Naive thymus-derived CD8-positive, alpha-beta T cell (primary cell): Measurements from ENCODE around the gene BTBD2. TPM values are rescaled to one million over a fixed set of nuclear protein-coding genes. Genes with fewer than 3 reads are reported as not detected.

Experiments used
- ATAC-seq, 2 donors: fragments of 150-1000 bp; cut with Tn5 transposase in 1 of 2; sonication (Bioruptor Pico), chemical (Tn5 transposase) in 1 of 2; 1 replicate in 1 of 2; 2 replicates in 1 of 2; pipeline ENCODE4 v1.10.0; 2021; ENCODE audit warnings: mild to moderate bottlenecking in 2 of 2, moderate library complexity in 2 of 2
- POLR2A ChIA-PET: fragments of 350-600 bp; sonication (Branson Sonifier 250); formaldehyde crosslinking; loops from one replicate; lab custom pipeline; 2021; ENCODE audit warnings: antibody characterized with exemption; lab: Charles Lee
- DNase-seq, 10 donors: peaks; one replicate each; pipeline versions ENCODE4 v3.0.0 to v3.0.0-alpha.2; 2020 to 2022
- H3K27ac Mint-ChIP-seq, 10 donors: one replicate each; pipeline ENCODE4 v1.8.0; 2020 to 2022; ENCODE audit warnings: mild to moderate bottlenecking in 10 of 10, mixed read lengths in 10 of 10, moderate library complexity in 4 of 10, inconsistent platforms in 1 of 10
- H3K27me3 Mint-ChIP-seq, 5 donors: one replicate each; pipeline ENCODE4 v1.8.0; 2021 to 2022; ENCODE audit warnings: mixed read lengths in 5 of 5
- H3K36me3 Mint-ChIP-seq, 3 donors: one replicate each; pipeline ENCODE4 v1.8.0; 2020 to 2022; ENCODE audit warnings: mixed read lengths in 3 of 3, mild to moderate bottlenecking in 2 of 3, inconsistent platforms in 1 of 3
- H3K4me1 Mint-ChIP-seq, 4 donors: one replicate each; pipeline ENCODE4 v1.8.0; 2021 to 2022; ENCODE audit warnings: mixed read lengths in 4 of 4
- H3K4me3 Mint-ChIP-seq, 10 donors: one replicate each; pipeline ENCODE4 v1.8.0; 2020 to 2022; ENCODE audit warnings: mild to moderate bottlenecking in 10 of 10, mixed read lengths in 10 of 10, moderate library complexity in 6 of 10, inconsistent platforms in 1 of 10
- H3K9me3 Mint-ChIP-seq, 9 donors: one replicate each; pipeline ENCODE4 v1.8.0; 2020 to 2022; ENCODE audit warnings: mixed read lengths in 9 of 9, mild to moderate bottlenecking in 3 of 9, inconsistent platforms in 1 of 9, moderate library complexity in 1 of 9
- polyA plus RNA-seq, 3 donors: library from polyadenylated mRNA; unstranded; fragments of 300-500 nt; fragmentation: Illumina TruSeq; gene quantifications; one replicate each; pipeline ENCODE4 v1.2.3, GENCODE V29; 2021
- total RNA-seq, 8 experiments: library from RNA in 2 of 8; stranded (reverse) in 2 of 8; gene quantifications; one replicate each; pipeline ENCODE4 v1.2.3 and lab custom pipeline; 2021 to 2026

The BTBD2 gene
- total and polyA plus RNA-seq, 5 experiments from 2014 or later = 3.2 to 64.1 (median 7.3) TPM

DNA sequence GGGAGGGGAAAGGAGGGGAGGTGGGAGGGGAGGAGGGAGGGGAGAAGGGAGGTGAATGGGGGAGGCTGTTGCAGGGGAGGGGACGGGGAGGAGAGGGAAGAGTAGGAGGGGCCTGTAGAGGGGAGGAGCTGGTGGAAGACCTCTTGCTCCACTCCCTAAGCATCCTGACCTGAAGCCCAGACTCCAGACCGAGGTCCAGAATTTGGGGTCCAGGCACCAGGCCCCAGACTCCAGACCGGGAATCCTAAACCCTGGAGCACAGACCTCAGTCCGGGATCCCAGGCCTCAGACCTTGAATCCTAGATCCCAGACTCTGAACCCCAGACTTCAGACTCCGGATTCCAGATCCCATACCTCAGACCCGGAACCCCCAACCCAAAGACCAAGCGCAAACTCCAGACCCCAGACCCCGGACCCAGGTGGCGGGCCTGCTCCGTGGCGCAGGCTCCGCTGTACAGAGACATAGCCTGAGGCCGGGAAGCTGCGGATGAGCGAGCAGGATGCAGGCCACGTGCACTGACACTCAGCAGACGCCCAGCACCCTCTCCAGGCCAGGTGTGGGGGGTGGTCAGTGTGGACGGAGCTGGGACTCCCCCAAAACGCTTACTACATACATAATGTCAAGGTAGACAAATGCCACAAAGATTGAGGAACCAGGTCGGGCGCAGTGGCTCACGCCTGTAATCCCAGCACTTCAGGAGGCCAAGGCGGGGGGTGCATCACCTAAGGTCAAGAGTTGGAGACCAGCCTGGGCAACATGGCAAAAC lies 710 bp upstream of the BTBD2 start:
- peak overlapping the region in 9 of 10 donors; percentile 9 to 85 (median 68) for H3K27ac Mint-ChIP-seq
- POLR2A ChIA-PET = interaction anchor here (0.6 to 4.1 kb wide), 9 partner anchors 28 to 322 kb away, joined by 3 to 11 read pairs (median 3); partner anchors contain the start of gene MOB3A
- DNase-seq (peak in 7 of 10 donors; percentile 37 to 85 (median 51)), ATAC-seq (peak; percentile 33 to 50)
- H3K36me3 Mint-ChIP-seq = peaks cover 0 to 8% (median 6%) of the 10 kb centered on the region in 3 donors
- peak overlapping the region; percentile 47 to 75 (median 56) for H3K4me3 Mint-ChIP-seq
- no peaks in the 10 kb centered on the region for H3K27me3 Mint-ChIP-seq
- H3K4me1 Mint-ChIP-seq = peaks cover 8 to 35% (median 26%) of the 10 kb centered on the region in 4 donors
- no peaks in the 10 kb centered on the region for H3K9me3 Mint-ChIP-seq

DNA sequence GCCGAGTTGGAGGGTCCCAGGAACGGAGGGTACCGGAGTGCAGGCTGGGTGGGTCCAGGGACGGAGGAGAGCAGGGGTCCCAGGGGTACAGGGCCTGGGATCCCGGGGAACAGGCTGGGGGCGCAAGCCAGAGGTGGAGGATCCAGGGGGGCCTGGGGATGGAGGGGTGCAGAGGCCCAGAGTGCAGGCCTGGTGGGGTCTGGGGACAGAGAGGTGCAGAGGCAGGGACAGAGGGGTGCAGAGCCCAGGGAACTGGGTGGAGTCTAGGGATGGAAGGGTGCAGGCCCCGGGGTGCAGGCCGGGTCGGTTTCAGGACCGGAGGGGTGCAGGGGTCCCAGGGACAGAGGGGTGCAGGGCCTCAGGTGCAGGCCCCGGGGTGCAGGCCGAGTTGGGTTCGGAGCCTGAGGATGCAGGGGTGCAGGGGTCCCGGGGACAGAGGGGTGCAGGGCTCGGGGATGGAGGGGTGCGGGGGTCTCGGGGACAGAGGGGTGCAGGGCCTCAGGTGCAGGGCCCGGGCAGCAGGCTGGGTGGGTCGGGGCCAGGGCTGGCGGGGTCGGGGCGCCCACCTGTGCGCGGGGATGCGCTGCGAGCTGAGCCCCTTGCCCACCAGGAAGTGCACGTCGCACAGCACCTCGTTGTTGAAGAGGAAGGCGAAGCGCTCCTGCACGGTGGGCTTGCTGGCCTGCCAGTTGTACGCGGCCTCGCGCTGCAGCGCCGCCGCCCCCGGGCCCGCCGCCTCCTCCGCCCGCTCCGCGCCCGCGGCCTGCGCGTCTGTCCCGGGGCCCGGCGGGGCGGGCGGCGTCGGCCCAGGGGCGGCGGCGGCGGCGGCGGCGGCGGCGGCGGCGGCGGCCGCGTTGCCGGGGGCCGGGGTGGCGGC lies 545 bp downstream of the BTBD2 start:
- Mint-ChIP-seq H3K4me1 (peaks cover 13 to 46% (median 29%) of the 10 kb centered on the region in 4 donors), H3K36me3 (peaks cover 0 to 13% (median 6%) of the 10 kb centered on the region in 3 donors), H3K9me3 (no peaks in the 10 kb centered on the region), H3K27me3 (no peaks in the 10 kb centered on the region), H3K4me3 (peak overlapping the region; percentile 56 to 87 (median 66)), H3K27ac (peak overlapping the region in 6 of 10 donors; percentile 41 to 83 (median 64))
- POLR2A ChIA-PET = interaction anchor here (2.3 kb wide), 1 partner anchor 37 kb away, joined by 6 read pairs; no protein-coding TSS in a partner anchor
- ATAC-seq = peak; percentile 61 to 74
- peak in 5 of 10 donors; percentile 35 to 47 (median 37) for DNase-seq

DNA sequence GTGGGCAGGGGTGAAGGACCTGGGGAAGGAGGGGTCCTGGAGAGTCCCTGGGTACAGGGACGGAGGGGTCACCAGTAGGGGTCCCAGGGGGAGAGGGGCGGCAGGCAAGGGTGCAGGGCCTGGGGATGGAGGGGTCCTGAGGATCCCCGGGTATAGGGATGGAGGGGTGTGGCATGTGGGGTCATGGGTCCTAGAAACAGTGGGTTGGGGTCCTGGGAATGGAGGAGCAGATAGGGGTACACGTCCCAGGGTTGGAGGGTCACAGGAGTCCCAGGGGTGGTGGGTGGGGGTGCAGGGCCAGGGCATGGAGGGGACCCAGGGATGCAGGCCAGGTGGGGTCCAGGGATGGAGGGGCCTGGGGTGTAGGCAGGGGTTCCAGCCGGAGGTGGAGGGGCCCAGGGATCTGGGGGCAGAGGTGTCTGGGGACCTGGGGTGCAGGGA lies 1.4 kb downstream of the BTBD2 start:
- DNase-seq (no peak), ATAC-seq (no peak)
- Mint-ChIP-seq H3K27me3 (no peaks in the 10 kb centered on the region), H3K9me3 (no peaks in the 10 kb centered on the region), H3K4me1 (peaks cover 8 to 46% (median 26%) of the 10 kb centered on the region in 4 donors), H3K36me3 (peaks cover 0 to 13% (median 9%) of the 10 kb centered on the region in 3 donors), H3K27ac (peak overlapping the region in 7 of 10 donors; percentile 25 to 85 (median 44)), H3K4me3 (peak overlapping the region in 7 of 10 donors; percentile 7 to 87 (median 56))
- POLR2A ChIA-PET = no interaction called here

DNA sequence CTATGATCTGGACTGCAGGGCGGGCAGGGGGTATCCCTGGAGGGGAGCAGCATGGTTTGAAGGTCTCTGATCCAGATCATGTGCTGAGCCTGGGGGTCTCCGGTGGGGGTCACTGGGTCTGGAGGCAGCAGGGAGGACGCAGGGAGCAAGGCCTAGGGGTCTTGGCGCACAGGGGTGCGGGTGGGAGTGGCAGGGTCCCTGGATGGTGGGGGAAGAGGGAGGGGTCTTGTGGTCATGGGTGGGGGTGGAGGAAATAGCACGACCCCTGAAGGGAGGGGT lies 1.9 kb downstream of the BTBD2 start:
- POLR2A ChIA-PET = no interaction called here
- ATAC-seq (no peak), DNase-seq (no peak)
- peaks cover 0 to 13% (median 9%) of the 10 kb centered on the region in 3 donors for H3K36me3 Mint-ChIP-seq
- H3K27me3 Mint-ChIP-seq = no peaks in the 10 kb centered on the region
- H3K4me1 Mint-ChIP-seq = peaks cover 8 to 46% (median 27%) of the 10 kb centered on the region in 4 donors
- H3K4me3 Mint-ChIP-seq = peak overlapping the region in 7 of 10 donors; percentile 18 to 82 (median 45)
- H3K9me3 Mint-ChIP-seq = no peaks in the 10 kb centered on the region
- H3K27ac Mint-ChIP-seq = peak overlapping the region in 8 of 10 donors; percentile 16 to 80 (median 56)

DNA sequence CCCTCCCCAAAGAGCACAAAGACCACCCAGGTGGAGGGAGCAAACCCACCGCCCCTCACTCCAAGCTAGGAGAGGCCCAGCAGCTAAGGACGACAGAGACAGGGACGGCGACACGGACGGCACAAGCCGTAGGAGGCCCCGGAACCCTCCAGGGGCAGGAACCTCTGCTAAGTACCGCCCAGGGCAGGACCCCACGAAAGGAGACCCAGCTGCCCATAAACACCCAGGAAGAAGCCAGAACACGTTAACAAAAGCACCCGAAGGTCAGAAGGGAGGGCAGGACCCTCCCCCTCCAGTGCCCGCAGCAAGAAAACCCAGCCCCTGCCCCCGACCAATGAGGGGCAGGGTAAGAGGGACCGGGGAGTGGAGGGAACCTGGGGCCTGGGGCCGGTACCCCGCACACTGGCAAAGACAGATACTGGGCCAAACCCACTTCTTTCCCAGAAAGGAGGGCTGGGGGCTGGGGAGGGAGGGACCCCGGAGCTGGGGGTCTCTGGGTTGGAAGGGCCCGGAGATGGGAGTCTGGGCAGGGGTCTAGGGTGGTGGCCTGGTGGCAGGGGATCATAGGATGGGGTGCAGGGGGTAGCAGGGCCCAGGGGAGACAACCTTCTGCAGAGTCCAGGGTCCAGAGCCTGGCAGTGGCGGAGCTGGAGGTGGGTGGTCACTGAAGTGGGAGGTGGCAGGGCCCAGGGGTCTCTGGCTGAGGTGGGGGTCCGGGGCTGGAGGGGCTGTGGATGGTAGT lies 2.4 kb downstream of the BTBD2 start:
- POLR2A ChIA-PET = interaction anchor here (0.6 kb wide), 1 partner anchor 83 kb away, joined by 3 read pairs; no protein-coding TSS in a partner anchor
- peaks cover 8 to 46% (median 27%) of the 10 kb centered on the region in 4 donors for H3K4me1 Mint-ChIP-seq
- ATAC-seq = no peak
- peak overlapping the region in 8 of 10 donors; percentile 13 to 78 (median 50) for H3K4me3 Mint-ChIP-seq
- no peaks in the 10 kb centered on the region for H3K27me3 Mint-ChIP-seq
- H3K9me3 Mint-ChIP-seq = no peaks in the 10 kb centered on the region
- H3K27ac Mint-ChIP-seq = peak overlapping the region in 8 of 10 donors; percentile 10 to 77 (median 50)
- H3K36me3 Mint-ChIP-seq = peaks cover 0 to 13% (median 9%) of the 10 kb centered on the region in 3 donors
- no peak for DNase-seq

DNA sequence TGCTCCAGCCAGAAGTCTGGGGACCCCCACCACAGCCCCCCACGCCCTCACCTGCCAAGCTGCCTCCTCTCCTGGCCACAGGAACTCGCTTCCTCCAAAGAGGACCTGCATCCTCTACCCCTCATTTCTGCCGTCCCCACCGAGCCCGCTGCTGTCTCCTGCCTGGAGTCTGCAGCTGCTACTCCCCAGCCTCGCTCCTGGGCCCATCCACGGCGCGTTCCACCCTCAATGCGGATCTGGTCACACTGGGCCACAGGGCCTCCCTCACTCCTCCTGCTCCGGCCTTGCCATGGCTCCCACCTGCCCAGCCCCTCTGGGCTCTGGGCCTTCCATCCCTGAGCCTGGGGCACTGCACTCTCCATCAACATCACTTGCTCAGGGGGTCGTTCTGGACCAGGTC lies 4.3 kb downstream of the BTBD2 start:
- no peak overlapping the region for H3K4me3 Mint-ChIP-seq
- POLR2A ChIA-PET = no interaction called here
- peaks cover 0 to 13% (median 9%) of the 10 kb centered on the region in 3 donors for H3K36me3 Mint-ChIP-seq
- peak overlapping the region in 7 of 10 donors; percentile 24 to 81 (median 56) for H3K27ac Mint-ChIP-seq
- no peak for ATAC-seq
- no peaks in the 10 kb centered on the region for H3K9me3 Mint-ChIP-seq
- peaks cover 7 to 46% (median 26%) of the 10 kb centered on the region in 4 donors for H3K4me1 Mint-ChIP-seq
- no peak for DNase-seq
- no peaks in the 10 kb centered on the region for H3K27me3 Mint-ChIP-seq

DNA sequence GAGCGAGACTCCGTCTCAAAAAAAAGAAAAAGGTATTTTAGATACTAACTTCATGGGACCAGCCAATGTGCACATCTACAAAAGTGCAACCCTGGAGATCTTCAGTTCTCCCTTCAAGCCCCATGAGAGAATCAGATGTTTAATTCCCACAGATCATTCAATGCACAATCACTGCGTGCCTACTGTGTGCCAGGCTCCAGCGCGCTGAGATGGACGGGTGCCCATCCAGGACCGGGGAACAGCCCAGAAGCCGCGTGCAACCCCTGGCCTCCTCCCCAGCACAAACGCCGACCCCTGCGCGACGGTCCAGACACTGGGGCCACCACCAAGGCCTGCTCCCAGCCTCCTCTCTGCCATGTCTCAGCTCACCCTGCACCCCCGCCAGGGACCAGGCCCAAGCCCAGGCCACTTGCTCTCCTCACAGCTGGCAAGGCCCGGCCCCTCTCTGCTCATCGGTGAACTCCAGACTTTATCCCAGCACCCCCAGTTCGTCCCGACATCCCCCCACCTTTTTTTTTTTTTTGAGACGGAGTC lies 5.3 kb downstream of the BTBD2 start:
- no peak for DNase-seq
- Mint-ChIP-seq H3K27ac (peak overlapping the region in 2 of 10 donors; percentile 40 to 56), H3K4me1 (peaks cover 7 to 46% (median 27%) of the 10 kb centered on the region in 4 donors), H3K9me3 (no peaks in the 10 kb centered on the region), H3K27me3 (no peaks in the 10 kb centered on the region), H3K36me3 (peaks cover 0 to 13% (median 9%) of the 10 kb centered on the region in 3 donors), H3K4me3 (no peak overlapping the region)
- POLR2A ChIA-PET = no interaction called here
- ATAC-seq = no peak

DNA sequence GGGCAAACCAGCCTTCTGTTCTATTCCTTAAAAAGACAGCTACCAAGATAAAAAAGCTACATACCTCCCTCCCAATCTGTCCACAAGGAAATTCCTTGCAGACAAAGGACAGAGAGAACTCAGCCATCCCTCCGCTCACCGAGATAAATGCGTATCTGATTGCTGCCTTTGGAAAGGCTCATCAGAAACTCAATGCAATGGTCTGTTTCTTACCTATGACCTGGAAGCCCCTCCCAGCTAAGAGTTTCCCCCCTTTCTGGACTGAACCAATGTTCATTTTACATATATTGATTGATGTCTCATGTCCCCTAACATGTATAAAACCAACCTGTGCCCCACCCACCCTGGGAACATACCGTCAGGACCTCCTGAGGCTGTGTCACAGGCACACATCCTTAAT lies 11.6 kb downstream of the BTBD2 start:
- peaks cover 0 to 12% (median 4%) of the 10 kb centered on the region in 4 donors for H3K4me1 Mint-ChIP-seq
- H3K9me3 Mint-ChIP-seq = no peaks in the 10 kb centered on the region
- peak overlapping the region in 2 of 10 donors; percentile 52 to 66 for H3K27ac Mint-ChIP-seq
- peaks cover 0 to 30% (median 2%) of the 10 kb centered on the region in 3 donors for H3K36me3 Mint-ChIP-seq
- H3K27me3 Mint-ChIP-seq = no peaks in the 10 kb centered on the region
- no peak overlapping the region for H3K4me3 Mint-ChIP-seq
- POLR2A ChIA-PET = interaction anchor here (0.6 to 0.7 kb wide), 3 partner anchors 61 to 972 kb away, joined by 3 to 4 read pairs (median 4); no protein-coding TSS in a partner anchor
- DNase-seq = no peak
- no peak for ATAC-seq

DNA sequence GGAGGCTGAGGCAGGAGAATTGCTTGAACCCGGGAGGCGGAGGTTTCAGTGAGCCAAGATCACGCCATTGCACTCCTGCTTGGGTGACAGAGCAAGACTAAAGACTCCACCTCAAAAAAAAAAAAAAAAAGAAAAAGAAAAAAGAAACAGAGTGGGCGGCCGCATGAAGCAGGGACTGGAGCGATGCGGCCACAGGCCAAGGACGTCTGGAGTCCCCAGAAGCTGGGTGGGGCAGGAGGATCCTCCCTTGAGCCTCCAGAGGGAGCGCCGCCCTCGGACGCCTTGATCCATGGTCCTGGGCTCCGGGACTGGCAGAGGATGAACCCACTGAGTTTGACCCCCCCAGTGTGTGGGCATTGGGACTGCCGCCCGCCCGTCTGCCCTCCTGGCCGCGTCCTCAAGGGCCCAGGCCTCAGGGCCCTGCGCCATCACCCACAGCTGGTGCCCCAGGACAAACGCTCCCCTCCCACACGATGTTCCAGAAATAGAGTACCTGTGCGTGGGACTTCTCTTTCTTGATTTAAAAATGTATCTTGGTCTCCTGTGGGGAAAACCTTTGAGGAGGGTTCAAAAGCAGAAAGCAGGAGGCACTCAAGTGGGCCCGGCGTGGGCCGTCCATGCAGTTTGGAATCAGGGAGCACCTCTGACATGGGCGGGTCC lies 15.5 kb downstream of the BTBD2 start:
- H3K4me1 Mint-ChIP-seq = peaks cover 0 to 10% (median 4%) of the 10 kb centered on the region in 4 donors
- POLR2A ChIA-PET = no interaction called here
- H3K36me3 Mint-ChIP-seq = peaks cover 0 to 46% (median 9%) of the 10 kb centered on the region in 3 donors
- no peaks in the 10 kb centered on the region for H3K9me3 Mint-ChIP-seq
- no peaks in the 10 kb centered on the region for H3K27me3 Mint-ChIP-seq
- no peak for ATAC-seq
- no peak overlapping the region for H3K27ac Mint-ChIP-seq
- no peak for DNase-seq
- H3K4me3 Mint-ChIP-seq = no peak overlapping the region

DNA sequence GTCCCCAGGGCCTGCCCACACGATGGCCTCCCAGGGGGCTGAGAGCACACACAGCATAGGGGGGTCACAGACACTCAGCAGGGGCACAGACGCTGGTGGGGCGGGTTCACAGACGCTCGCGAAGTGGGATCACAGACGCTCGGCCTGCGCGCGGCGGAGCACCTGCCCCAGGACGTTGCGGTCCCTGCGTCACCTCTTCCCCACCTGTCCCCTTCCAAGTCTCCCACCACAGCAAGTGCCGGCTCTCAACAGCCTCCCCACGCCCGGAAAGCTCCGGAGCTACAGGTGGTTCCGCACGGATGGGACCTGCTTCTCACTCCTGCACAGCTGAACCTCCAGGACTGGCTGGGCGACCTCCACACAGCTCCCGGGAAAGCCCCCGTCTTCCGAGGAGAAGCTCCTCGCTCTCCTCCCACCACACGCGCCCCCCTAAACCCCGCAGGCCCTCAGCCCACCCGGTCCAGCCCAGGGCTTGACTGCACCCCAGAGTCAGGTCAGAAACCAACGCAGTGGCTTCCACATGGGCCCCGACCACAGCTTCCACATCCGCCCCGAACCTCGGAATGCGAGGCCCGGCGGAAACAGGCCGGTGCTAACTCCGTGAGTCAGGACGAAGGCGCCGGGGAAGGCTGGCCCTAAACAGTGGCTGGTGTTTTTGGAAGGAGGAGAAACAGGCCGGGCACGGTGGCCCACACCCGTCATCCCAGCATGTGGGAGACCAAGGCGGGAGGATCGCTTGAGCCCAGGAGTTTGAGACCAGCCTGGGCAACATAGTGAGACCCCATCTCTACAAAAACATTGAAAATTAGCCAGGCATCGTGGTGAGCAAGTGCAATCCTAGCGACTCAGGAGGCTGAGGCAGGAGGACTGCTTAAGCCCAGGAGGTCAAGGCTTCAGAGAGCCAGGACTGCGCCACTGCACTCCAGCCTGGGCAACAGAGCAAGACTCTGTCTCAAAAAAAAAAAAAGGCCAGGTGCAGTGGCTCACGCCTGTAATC lies 16.5 kb downstream of the BTBD2 start:
- Mint-ChIP-seq H3K4me1 (peaks cover 0 to 10% (median 4%) of the 10 kb centered on the region in 4 donors), H3K27me3 (no peaks in the 10 kb centered on the region), H3K36me3 (peaks cover 0 to 45% (median 9%) of the 10 kb centered on the region in 3 donors), H3K4me3 (peak overlapping the region in 4 of 10 donors; percentile 16 to 45 (median 32)), H3K27ac (peak overlapping the region in 1 of 10 donors; percentile 61), H3K9me3 (no peaks in the 10 kb centered on the region)
- POLR2A ChIA-PET = interaction anchor here (0.6 to 0.8 kb wide), 2 partner anchors 26 to 43 kb away, joined by 3 read pairs; no protein-coding TSS in a partner anchor
- ATAC-seq = peak in 1 of 2 donors; percentile 46
- no peak for DNase-seq
